Hindlimb muscle (tissue), 1 donor: ENCODE results near the gene TADA3. TPM values are rescaled to one million over a fixed set of nuclear protein-coding genes. Genes with fewer than 3 reads are reported as not detected.

Source experiments
- polyA plus RNA-seq: library from polyadenylated mRNA; unstranded; fragments of 120-200 nt; gene quantifications from one replicate; pipeline ENCODE4 v1.2.1, GENCODE V29; 2013; ENCODE audit not compliant: insufficient read length

The TADA3 gene
- polyA plus RNA-seq, 1 donor: 68.8 TPM

Other genes starting within 250 kb of the TADA3 start
- 0.04 TPM for gene LHFPL4, start 238.7 kb downstream of the TADA3 start, polyA plus RNA-seq
- gene MTMR14, start 143.0 kb downstream of the TADA3 start, polyA plus RNA-seq: 22.3 TPM
- not detected for gene CPNE9, start 88.6 kb downstream of the TADA3 start, polyA plus RNA-seq
- 13.3 TPM for gene BRPF1, start 60.7 kb downstream of the TADA3 start, polyA plus RNA-seq
- gene OGG1, start 42.5 kb downstream of the TADA3 start, polyA plus RNA-seq: 33.1 TPM
- gene CAMK1, start 22.5 kb downstream of the TADA3 start, polyA plus RNA-seq: 17.4 TPM
- gene ARPC4, start 609 bp upstream of the TADA3 start, polyA plus RNA-seq: 73.9 TPM
- 37.3 TPM for gene TTLL3, start 17.8 kb upstream of the TADA3 start, polyA plus RNA-seq
- 31.2 TPM for gene RPUSD3, start 51.5 kb upstream of the TADA3 start, polyA plus RNA-seq
- gene CIDEC, start 87.8 kb upstream of the TADA3 start, polyA plus RNA-seq: 2.7 TPM
- 31.6 TPM for gene JAGN1, start 98.1 kb upstream of the TADA3 start, polyA plus RNA-seq
- 3.1 TPM for gene IL17RE, start 110.4 kb upstream of the TADA3 start, polyA plus RNA-seq
- 16.8 TPM for gene IL17RC, start 124.6 kb upstream of the TADA3 start, polyA plus RNA-seq
- 40.3 TPM for gene CRELD1, start 141.4 kb upstream of the TADA3 start, polyA plus RNA-seq
- 2.0 TPM for gene PRRT3, start 159.9 kb upstream of the TADA3 start, polyA plus RNA-seq
- gene EMC3, start 194.4 kb upstream of the TADA3 start, polyA plus RNA-seq: 36.2 TPM
- gene FANCD2, start 234.0 kb upstream of the TADA3 start, polyA plus RNA-seq: 6.4 TPM